22Rv1 (cell line): ENCODE results near the gene CD151.
A peak's percentile ranks its signal among the peaks of the same experiment; 100 is the strongest.

Source experiments
- H3K27ac ChIP-seq: fragments of 450-650 bp; 2 replicates; pipeline ENCODE4 v1.5.1; 2017
- CTCF ChIP-seq: fragments of 450-650 bp; IDR thresholded peaks from 2 replicates; pipeline ENCODE4 v1.5.1; 2017; ENCODE audit warnings: mild to moderate bottlenecking
- ZFX ChIP-seq: fragments of 450-650 bp; IDR thresholded peaks from 2 replicates; pipeline ENCODE4 v1.6.1; 2017; ENCODE audit warnings: antibody characterized with exemption, borderline replicate concordance

CD151 gene

DNA sequence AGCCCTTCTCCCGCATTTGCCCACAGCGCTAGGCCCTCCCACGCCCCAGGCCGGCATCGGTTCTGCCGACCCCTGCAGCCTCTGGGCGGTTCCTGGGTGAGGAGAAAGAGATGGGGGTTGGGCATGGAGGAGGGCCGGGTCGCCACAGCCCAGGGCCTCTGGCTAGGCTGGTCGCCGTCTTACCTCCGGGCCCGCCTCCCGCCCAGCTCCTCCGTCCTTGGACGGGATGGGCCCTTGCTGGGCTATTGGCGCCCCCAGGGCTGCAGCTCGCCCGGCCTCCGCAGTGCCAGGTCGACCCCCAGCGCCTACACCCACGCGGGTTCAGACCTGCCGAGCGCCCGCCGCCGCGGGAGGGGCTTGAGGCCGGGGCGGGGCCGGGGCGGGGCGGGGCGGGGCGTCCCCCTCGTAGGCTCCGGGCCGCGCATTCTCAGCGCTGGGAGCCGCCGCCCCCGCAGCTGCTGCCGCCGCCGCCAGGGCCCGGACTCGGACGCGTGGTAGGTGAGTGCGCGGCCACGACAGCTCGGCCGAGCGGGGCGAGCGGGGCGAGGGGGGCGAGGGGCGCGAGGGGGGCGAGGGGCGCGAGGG, at the start of gene CD151:
Gene CD151 (plus strand): TSS at position 424 of the 585 bp plus-strand sequence. CDS start 3,118 bp downstream, outside the sequence.
- H3K27ac ChIP-seq, result peak within 1 kb of the TSS; percentile 96
- no peak for TF ChIP-seq ZFX
- no peak for TF ChIP-seq CTCF

DNA sequence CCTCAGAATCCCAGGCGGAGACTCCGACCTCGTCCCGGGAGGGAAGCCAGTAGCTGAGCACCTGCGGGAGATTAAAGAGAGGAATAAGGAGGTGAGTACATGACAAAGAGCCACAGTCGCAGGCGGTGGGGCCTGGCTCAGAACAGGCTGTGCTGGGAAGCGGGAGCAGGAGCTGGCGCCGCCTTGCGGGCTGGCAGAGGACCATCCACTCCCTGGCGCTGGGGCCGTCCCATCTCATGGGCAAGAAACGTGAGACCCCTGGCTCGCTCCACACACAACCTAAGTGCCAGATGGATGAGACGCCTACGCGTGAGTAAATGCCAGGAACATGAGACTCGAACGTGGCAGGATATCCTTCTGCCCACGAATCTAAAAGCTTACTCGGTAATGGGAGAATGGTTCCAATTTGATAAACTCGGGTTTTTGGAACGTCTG, 49.2 kb upstream of the CD151 start:
- TF ChIP-seq CTCF (no peak), ZFX (no peak)
- no peak overlapping the region for H3K27ac ChIP-seq

GRCh38 chr11:786235-787083, 46.3 kb upstream of the CD151 start:
- TF ChIP-seq CTCF (no peak), ZFX (no peak)

DNA sequence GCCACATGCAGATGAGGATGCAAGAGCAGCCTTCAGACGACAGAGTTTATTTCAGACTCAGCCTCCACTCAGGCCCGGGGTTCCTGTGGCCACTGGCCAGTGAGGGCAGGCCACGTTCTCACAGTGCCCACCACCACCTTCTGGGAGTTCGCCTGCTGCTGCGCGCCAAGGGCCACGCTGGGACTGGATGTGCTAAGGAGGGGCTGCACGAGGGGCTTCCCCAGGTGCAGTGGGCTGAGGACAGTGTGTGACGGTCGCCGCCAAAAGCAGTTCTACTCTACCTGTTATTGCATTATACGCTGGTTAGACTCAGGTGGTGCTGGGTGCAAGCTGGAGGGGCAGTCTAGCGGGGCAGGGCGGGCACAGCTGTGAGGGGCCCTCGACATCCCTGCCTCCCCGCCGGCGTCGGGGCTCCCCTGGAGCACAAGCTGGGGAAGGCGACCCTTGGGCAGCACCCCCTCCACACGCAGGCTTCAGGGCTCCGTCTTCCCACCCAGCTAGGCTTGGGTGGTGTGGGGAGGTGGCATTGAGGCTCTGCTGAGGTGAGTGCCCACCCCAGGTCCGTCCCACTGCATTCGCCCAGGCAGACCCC, 45.6 kb upstream of the CD151 start:
- TF ChIP-seq CTCF (no peak), ZFX (no peak)
- H3K27ac ChIP-seq, result no peak overlapping the region

More at GRCh38 chr11:786235-787083, 46.3 kb upstream of the CD151 start:
- H3K27ac ChIP-seq, result 0 out of 2 replicates have a peak overlapping the region, but pooled peaks have one; percentile 22

GRCh38 chr11:788009-788640, 44.6 kb upstream of the CD151 start:
- TF ChIP-seq CTCF (no peak), ZFX (no peak)
- no peak overlapping the region for H3K27ac ChIP-seq

DNA sequence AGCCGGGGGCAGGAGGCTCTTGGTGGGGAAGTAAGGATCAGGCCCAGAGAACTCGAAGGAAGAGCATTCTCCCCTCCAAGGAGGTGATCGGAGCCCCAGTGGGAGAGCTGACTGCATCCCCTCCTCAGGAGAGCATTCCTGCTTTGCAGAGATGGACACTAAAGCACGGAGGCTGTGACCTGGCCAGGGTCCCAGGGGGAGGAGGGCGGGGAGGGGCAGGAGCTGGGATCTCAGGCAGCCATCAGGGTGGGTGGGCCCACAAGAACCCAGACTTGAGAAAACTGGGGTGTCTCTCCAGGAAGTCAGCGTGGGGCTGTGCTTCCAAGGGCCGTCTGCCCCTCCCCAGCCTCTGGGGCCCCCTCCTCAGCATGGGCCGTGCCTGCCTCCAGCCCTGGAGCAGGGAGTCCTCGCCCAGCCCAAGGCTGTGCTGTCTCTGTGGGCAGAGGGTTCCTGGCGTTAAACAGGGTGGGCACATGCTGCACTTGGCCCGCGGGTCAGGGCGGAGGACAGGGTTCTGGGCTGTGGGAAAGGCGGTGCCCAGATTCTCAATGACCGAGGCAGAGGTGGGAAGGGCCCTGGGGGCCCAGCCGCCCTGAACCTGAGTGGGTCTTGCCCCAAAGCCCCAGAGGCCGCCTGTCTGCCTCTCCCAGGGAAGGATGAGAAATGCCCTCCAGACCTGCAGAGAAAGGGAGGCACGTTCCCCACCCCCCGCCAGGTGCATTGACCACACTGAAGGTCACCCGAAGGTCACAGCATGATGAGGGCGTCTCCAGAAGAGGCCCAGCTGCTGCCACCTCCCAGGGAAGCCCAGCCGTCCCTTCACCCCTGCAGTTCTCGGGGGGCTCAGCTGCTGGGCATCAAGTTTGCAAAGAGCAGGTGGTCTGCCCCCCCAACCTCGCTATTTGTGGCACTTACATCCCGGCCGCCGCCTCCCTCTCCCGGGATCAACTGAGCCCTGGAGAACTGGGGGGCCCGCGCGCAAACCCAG, 43.5 kb upstream of the CD151 start:
- no peak for TF ChIP-seq CTCF
- TF ChIP-seq ZFX, result no peak
- H3K27ac ChIP-seq, result no peak overlapping the region
